Measurements from ENCODE around the gene HHIPL2. TPM values are rescaled to one million over a fixed set of nuclear protein-coding genes. Genes with fewer than 3 reads are reported as not detected.
A peak's percentile ranks its signal among the peaks of the same experiment; 100 is the strongest.

HHIPL2 gene
- polyA plus RNA-seq, 1 of the 3 experiments (the other 2 are of a cell fraction), result 0.21 TPM

DNA sequence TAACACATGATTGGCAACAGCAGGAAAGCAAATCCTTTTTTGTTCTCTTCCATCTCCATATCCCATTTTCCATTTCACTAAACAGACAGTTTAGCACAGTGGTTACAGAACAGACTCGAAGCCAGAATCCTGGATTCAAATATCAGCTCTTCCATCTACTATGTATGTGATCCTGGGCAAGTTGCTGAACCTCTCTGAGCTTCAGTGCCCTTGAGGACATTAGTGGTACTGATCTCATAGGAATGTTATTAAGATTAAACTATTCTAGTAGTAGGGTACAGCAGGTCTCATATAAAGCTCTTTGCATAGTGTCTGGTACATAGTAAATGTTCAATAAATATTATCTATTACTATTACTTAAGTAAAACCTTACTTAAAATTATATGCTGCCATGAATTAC is 13.8 kb upstream of the HHIPL2 start (continued):
- TF ChIP-seq, protein P1, sequence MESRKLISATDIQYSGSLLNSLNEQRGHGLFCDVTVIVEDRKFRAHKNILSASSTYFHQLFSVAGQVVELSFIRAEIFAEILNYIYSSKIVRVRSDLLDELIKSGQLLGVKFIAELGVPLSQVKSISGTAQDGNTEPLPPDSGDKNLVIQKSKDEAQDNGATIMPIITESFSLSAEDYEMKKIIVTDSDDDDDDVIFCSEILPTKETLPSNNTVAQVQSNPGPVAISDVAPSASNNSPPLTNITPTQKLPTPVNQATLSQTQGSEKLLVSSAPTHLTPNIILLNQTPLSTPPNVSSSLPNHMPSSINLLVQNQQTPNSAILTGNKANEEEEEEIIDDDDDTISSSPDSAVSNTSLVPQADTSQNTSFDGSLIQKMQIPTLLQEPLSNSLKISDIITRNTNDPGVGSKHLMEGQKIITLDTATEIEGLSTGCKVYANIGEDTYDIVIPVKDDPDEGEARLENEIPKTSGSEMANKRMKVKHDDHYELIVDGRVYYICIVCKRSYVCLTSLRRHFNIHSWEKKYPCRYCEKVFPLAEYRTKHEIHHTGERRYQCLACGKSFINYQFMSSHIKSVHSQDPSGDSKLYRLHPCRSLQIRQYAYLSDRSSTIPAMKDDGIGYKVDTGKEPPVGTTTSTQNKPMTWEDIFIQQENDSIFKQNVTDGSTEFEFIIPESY (IDR thresholded peaks at IDR 0.05; ENCODE audit: borderline replicate concordance, low read depth), result no peak

DNA sequence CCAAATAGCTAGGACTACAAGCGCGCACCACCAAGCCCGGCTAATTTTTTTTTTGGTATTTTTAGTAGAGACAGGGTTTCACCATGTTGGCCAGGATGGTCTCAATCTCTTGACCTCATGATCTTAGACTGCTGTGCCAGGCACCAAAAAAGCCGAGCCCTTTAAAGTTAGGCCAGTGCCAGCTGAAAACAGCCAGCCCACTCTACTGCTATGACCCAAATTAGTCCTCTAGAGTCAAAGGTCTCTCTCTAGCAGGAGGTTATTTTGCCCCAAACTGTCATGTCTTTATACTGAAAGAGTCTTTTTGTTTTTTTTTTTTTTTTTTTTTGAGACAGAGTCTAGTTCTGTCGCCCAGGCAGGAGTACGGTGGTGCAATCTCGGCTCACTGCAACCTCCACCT is 9.7 kb upstream of the HHIPL2 start:
- POLR2A ChIA-PET, result no interaction called here

GRCh38 chr1:222557148-222557547 is 9.2 kb upstream of the HHIPL2 start:
- Histone ChIP-seq H3K27me3 (ENCODE audit: insufficient read depth) (no peaks in the 10 kb centered on the region), H3K4me2 (no peak overlapping the region), H3K9ac (no peak overlapping the region), H2AFZ (ENCODE audit: low read depth) (no peak overlapping the region), H3K4me1 (ENCODE audit: control insufficient read depth in 1 of 2, insufficient read depth in 2 of 2, low read depth in 1 of 2, low read length in 1 of 2) (no peaks in the 10 kb centered on the region), H3K9me2 (no peaks in the 10 kb centered on the region), H4K20me1 (ENCODE audit: insufficient read depth) (no peaks in the 10 kb centered on the region), H3K9me3 (no peaks in the 10 kb centered on the region), H3K27ac (ENCODE audit: low read depth in 2 of 2, low read length in 1 of 2) (no peak overlapping the region), H3K36me3 (replicated peaks in 1 of 2; ENCODE audit: control insufficient read depth in 1 of 2, insufficient read depth in 2 of 2, low read length in 1 of 2) (peaks cover 46 to 55% of the 10 kb centered on the region in 2 experiments), H3F3A (replicated peaks; ENCODE audit: insufficient read depth) (peaks cover 11% of the 10 kb centered on the region), H3K4me3 (ENCODE audit: low read depth in 2 of 2, low read length in 1 of 2) (no peak overlapping the region), H3K79me2 (ENCODE audit: insufficient read depth) (no peaks in the 10 kb centered on the region)
- CTCF ChIA-PET, result interaction anchor here (0.6 to 2.5 kb wide), 4 partner anchors 10 to 92 kb away, joined by 3 to 6 read pairs (median 4); no protein-coding TSS in a partner anchor
- DNase-seq, result no peak
- 72% methylated on average over 6 of the region's 6 CpGs for WGBS (ENCODE audit: low lambda C conversion rate)
- TF ChIP-seq NFIC (IDR thresholded peaks at IDR 0.05; ENCODE audit: borderline replicate concordance), result 0 out of 2 replicates have a peak, but pooled peaks have one; percentile 26
- no peak for TF ChIP-seq TAF1 (IDR thresholded peaks at IDR 0.05; ENCODE audit: borderline replicate concordance, low read depth, low read length)
- POLR2A ChIA-PET, result no interaction called here

More for the DNA sequence above, 9.7 kb upstream of the HHIPL2 start:
- Histone ChIP-seq H3K79me2 (ENCODE audit: insufficient read depth) (no peaks in the 10 kb centered on the region), H3K9me3 (no peaks in the 10 kb centered on the region), H3K9me2 (no peaks in the 10 kb centered on the region), H3K4me1 (ENCODE audit: control insufficient read depth in 1 of 2, insufficient read depth in 2 of 2, low read depth in 1 of 2, low read length in 1 of 2) (no peaks in the 10 kb centered on the region), H3K4me2 (no peak overlapping the region), H4K20me1 (ENCODE audit: insufficient read depth) (no peaks in the 10 kb centered on the region), H2AFZ (ENCODE audit: low read depth) (no peak overlapping the region), H3K4me3 (ENCODE audit: low read depth in 2 of 2, low read length in 1 of 2) (no peak overlapping the region), H3K9ac (no peak overlapping the region), H3K27ac (ENCODE audit: low read depth in 2 of 2, low read length in 1 of 2) (no peak overlapping the region), H3K36me3 (replicated peaks in 1 of 2; ENCODE audit: control insufficient read depth in 1 of 2, insufficient read depth in 2 of 2, low read length in 1 of 2) (peaks cover 47 to 59% of the 10 kb centered on the region in 2 experiments), H3K27me3 (ENCODE audit: insufficient read depth) (no peaks in the 10 kb centered on the region), H3F3A (replicated peaks; ENCODE audit: insufficient read depth) (peaks cover 11% of the 10 kb centered on the region)
- WGBS (ENCODE audit: low lambda C conversion rate), result 97% methylated on average over 7 of the region's 7 CpGs
- CTCF ChIA-PET, result interaction anchor here (0.6 to 2.5 kb wide), 2 partner anchors 11 to 13 kb away, joined by 3 to 6 read pairs; no protein-coding TSS in a partner anchor
- no peak for DNase-seq
- TF ChIP-seq SMC3 (IDR thresholded peaks at IDR 0.05; ENCODE audit: low read depth, low read length) (no peak), GABPA (IDR thresholded peaks at IDR 0.05; ENCODE audit: low read depth) (no peak), NFIC (IDR thresholded peaks at IDR 0.05; ENCODE audit: borderline replicate concordance) (no peak), RFX5 (IDR thresholded peaks at IDR 0.05; ENCODE audit: low read length) (no peak), GATA2 (CRISPR knock-in tag; IDR thresholded peaks at IDR 0.05) (no peak), YY1 (IDR thresholded peaks at IDR 0.05; ENCODE audit: low read depth) (no peak), JUND (IDR thresholded peaks at IDR 0.05) (no peak), CHD2 (IDR thresholded peaks at IDR 0.05; ENCODE audit: low read length, partially characterized antibody) (no peak), TEAD4 (IDR thresholded peaks at IDR 0.05; ENCODE audit: borderline replicate concordance, insufficient read depth) (no peak), FOXJ3 (CRISPR knock-in tag; IDR thresholded peaks at IDR 0.05) (no peak)
- TF ChIP-seq, protein P1 (IDR thresholded peaks at IDR 0.05; ENCODE audit: borderline replicate concordance, low read depth), result no peak

All from SK-N-SH (cell line).